HG03575 (cell line): ENCODE measurements around the gene SGO2.

ENCODE experiments used
- ATAC-seq: cut with Tn5 transposase; IDR thresholded peaks from one replicate; pipeline ENCODE4 v1.9.1; 2021; ENCODE audit not compliant: unreplicated experiment, insufficient number of reproducible peaks, low FRiP score; ENCODE audit errors: extremely low read depth

The SGO2 gene

GRCh38 chr2:200525882-200526651 lies at the start of gene SGO2:
Gene SGO2 (plus strand): TSS chr2:200526207. CDS start chr2:200532976, 6,769 bp downstream.
- peak; percentile 96 for ATAC-seq

GRCh38 chr2:200476836-200477235 lies 49.2 kb upstream of the SGO2 start:
- ATAC-seq = no peak

GRCh38 chr2:200477667-200478131 lies 48.3 kb upstream of the SGO2 start:
- ATAC-seq = no peak

GRCh38 chr2:200479692-200480265 lies 46.2 kb upstream of the SGO2 start:
- ATAC-seq = no peak

GRCh38 chr2:200482194-200482593 lies 43.8 kb upstream of the SGO2 start:
- ATAC-seq = no peak

- no peak for ATAC-seq
Observed at GRCh38 chr2:200483729-200484198, 42.2 kb upstream of the SGO2 start.

- no peak for ATAC-seq
Observed at GRCh38 chr2:200484934-200485333, 41.1 kb upstream of the SGO2 start.

- no peak for ATAC-seq
Observed at GRCh38 chr2:200486529-200486928, 39.5 kb upstream of the SGO2 start.

GRCh38 chr2:200488169-200488568 lies 37.8 kb upstream of the SGO2 start:
- ATAC-seq = no peak

GRCh38 chr2:200490001-200490400 lies 36.0 kb upstream of the SGO2 start:
- no peak for ATAC-seq

GRCh38 chr2:200492656-200493055 lies 33.4 kb upstream of the SGO2 start:
- ATAC-seq = no peak

- no peak for ATAC-seq
Observed at GRCh38 chr2:200494048-200494447, 32.0 kb upstream of the SGO2 start.

- ATAC-seq = no peak
Observed at GRCh38 chr2:200496696-200497095, 29.3 kb upstream of the SGO2 start.

- no peak for ATAC-seq
Observed at GRCh38 chr2:200498402-200499162, 27.4 kb upstream of the SGO2 start.

- ATAC-seq = no peak
Observed at GRCh38 chr2:200502196-200502595, 23.8 kb upstream of the SGO2 start.

- no peak for ATAC-seq
Observed at GRCh38 chr2:200506679-200507078, 19.3 kb upstream of the SGO2 start.

- ATAC-seq = no peak
Observed at GRCh38 chr2:200507179-200507578, 18.8 kb upstream of the SGO2 start.

GRCh38 chr2:200509235-200509611 lies 16.8 kb upstream of the SGO2 start:
- no peak for ATAC-seq

- ATAC-seq = peak; percentile 55
Observed at GRCh38 chr2:200509612-200510433, 16.2 kb upstream of the SGO2 start, which contains the start of gene KCTD18. Gene KCTD18 (minus strand): TSS chr2:200510068. CDS start chr2:200507016, 3,052 bp downstream.
